Endothelial cell of umbilical vein (primary cell): ENCODE data around the gene PEX10. TPM values are rescaled to one million over a fixed set of nuclear protein-coding genes. Genes with fewer than 3 reads are reported as not detected.

ENCODE experiments used
- BruUV-seq: library from RNA; stranded (reverse); fragments of 400-500 nt; replicated peaks from 2 replicates; lab custom pipeline; 2021; lab: Mats Ljungman, UMichigan
- CTCF ChIA-PET: fragments of 300-600, 350-600 bp; sonication (Branson Sonifier 250); formaldehyde crosslinking; loops from one replicate; lab custom pipeline; 2021; ENCODE audit warnings: antibody characterized with exemption, inconsistent platforms; lab: Charles Lee
- POLR2A ChIA-PET: fragments of 300-600, 350-600 bp; sonication (Branson Sonifier 250); formaldehyde crosslinking; loops from one replicate; lab custom pipeline; 2021; ENCODE audit warnings: antibody characterized with exemption, inconsistent platforms; lab: Charles Lee
- DNase-seq: peaks from one replicate; pipeline ENCODE4 v3.0.0-alpha.2; 2011; ENCODE audit warnings: low read depth, low spot score
- FAIRE-seq: peaks from 2 replicates; lab custom pipeline; 2011; peaks lifted over from hg19 to GRCh38; lab: Jason Lieb, UNC
- H2AFZ ChIP-seq: 2 replicates; pipeline ENCODE4 v1.6.0; 2012; ENCODE audit warnings: low read depth, low read length, control low read depth, inconsistent platforms
- H3K27ac ChIP-seq: 2 replicates; pipeline ENCODE4 v1.5.1; 2011; ENCODE audit warnings: low read depth, mild to moderate bottlenecking, control low read depth, low read length, moderate library complexity; ENCODE audit not compliant: insufficient read depth
- H3K27me3 ChIP-seq, 2 experiments: 2 replicates each; pipeline versions ENCODE4 v1.6.0 to v1.6.1; 2011; ENCODE audit warnings: low read length in 2 of 2, mixed read lengths in 1 of 2; ENCODE audit not compliant: control insufficient read depth in 2 of 2, insufficient read depth in 2 of 2
- H3K36me3 ChIP-seq, 2 experiments: 2 replicates in 1 of 2; 3 replicates in 1 of 2; pipeline ENCODE4 v1.5.1; 2011; ENCODE audit warnings: low read length in 2 of 2, mild to moderate bottlenecking in 1 of 2, moderate library complexity in 1 of 2; ENCODE audit not compliant: control insufficient read depth in 2 of 2, insufficient read depth in 2 of 2; ENCODE audit errors: extremely low read depth in 1 of 2
- H3K4me1 ChIP-seq: 3 replicates; pipeline ENCODE4 v1.5.1; 2011; ENCODE audit warnings: mild to moderate bottlenecking, low read length; ENCODE audit not compliant: control insufficient read depth, insufficient read depth; ENCODE audit errors: extremely low read depth
- H3K4me2 ChIP-seq: 2 replicates; pipeline ENCODE4 v1.6.1; 2011; ENCODE audit warnings: low read length, control low read depth, mixed read lengths; ENCODE audit not compliant: insufficient read depth
- H3K4me3 ChIP-seq, 3 experiments: fragments of 200-600 bp in 1 of 3; sonication (generic), shearing (Covaris generic) in 1 of 3; replicated peaks in 1 of 3; 2 replicates each; pipeline ENCODE4 v1.5.1; 2011 to 2016; ENCODE audit warnings: control low read depth in 3 of 3, low read length in 3 of 3, mild to moderate bottlenecking in 2 of 3, inconsistent platforms in 1 of 3, low read depth in 1 of 3, moderate library complexity in 1 of 3; ENCODE audit not compliant: insufficient read depth in 1 of 3
- H3K79me2 ChIP-seq: 2 replicates; pipeline ENCODE4 v1.6.0; 2012; ENCODE audit warnings: low read length, inconsistent platforms; ENCODE audit not compliant: control insufficient read depth, insufficient read depth
- H3K9ac ChIP-seq: replicated peaks from 2 replicates; pipeline ENCODE3; 2011; ENCODE audit warnings: low read length, control low read depth; ENCODE audit not compliant: insufficient read depth; ENCODE audit errors: extremely low read depth
- H3K9me1 ChIP-seq: replicated peaks from 3 replicates; pipeline ENCODE4 v1.6.0; 2011; ENCODE audit warnings: mild to moderate bottlenecking, low read length; ENCODE audit not compliant: control insufficient read depth, insufficient read depth; ENCODE audit errors: extremely low read depth
- H3K9me3 ChIP-seq: replicated peaks from 2 replicates; pipeline ENCODE4 v1.5.1; 2012; ENCODE audit warnings: low read length, inconsistent platforms; ENCODE audit not compliant: control insufficient read depth, insufficient read depth
- H4K20me1 ChIP-seq: replicated peaks from 2 replicates; pipeline ENCODE3; 2011; ENCODE audit warnings: mild to moderate bottlenecking, low read length; ENCODE audit not compliant: control insufficient read depth, insufficient read depth; ENCODE audit errors: extremely low read depth
- CTCF ChIP-seq, 2 donors: IDR thresholded peaks; 1 replicate in 1 of 2; 2 replicates in 1 of 2; pipeline ENCODE4 v1.5.1; 2011; ENCODE audit warnings: low read length in 2 of 2, mild to moderate bottlenecking in 2 of 2, moderate library complexity in 2 of 2, control low read depth in 1 of 2, inconsistent platforms in 1 of 2, low read depth in 1 of 2; ENCODE audit not compliant: insufficient read depth in 1 of 2; ENCODE audit errors: extremely low read depth in 1 of 2
- EZH2 ChIP-seq: IDR thresholded peaks from 2 replicates; pipeline ENCODE4 v1.6.1; 2012; ENCODE audit warnings: borderline replicate concordance, low read depth, mild to moderate bottlenecking, moderate library complexity, low read length, inconsistent platforms; ENCODE audit not compliant: severe bottlenecking
- FOS ChIP-seq: IDR thresholded peaks from 2 replicates; pipeline ENCODE4 v1.6.1; 2011; ENCODE audit warnings: mild to moderate bottlenecking, low read length, moderate library complexity, borderline replicate concordance; ENCODE audit not compliant: insufficient read depth
- JUN ChIP-seq: IDR thresholded peaks from 2 replicates; pipeline ENCODE4 v1.6.1; 2011; ENCODE audit warnings: borderline replicate concordance, low read depth; ENCODE audit not compliant: insufficient read length, insufficient read depth
- MYC ChIP-seq: IDR thresholded peaks from one replicate; pipeline ENCODE4 v1.6.1; 2011; ENCODE audit warnings: mild to moderate bottlenecking, low read depth, low read length
- POLR2AphosphoS5 ChIP-seq: IDR thresholded peaks from 2 replicates; pipeline ENCODE4 v1.6.1; 2012; ENCODE audit warnings: low read depth, mild to moderate bottlenecking, control low read depth, low read length, moderate library complexity; ENCODE audit not compliant: insufficient read depth
- dilution Hi-C: fragments of 300-500 bp; cut with MboI; formaldehyde crosslinking; loops from one replicate; pipeline ENCODE4 v1.15.0; 2019; ENCODE audit warnings: low sequenced_read_pairs; ENCODE audit not compliant: extremely low pct_ligation_motif_present
- intact Hi-C: fragments of 100-400 bp; cut with micrococcal nuclease; formaldehyde crosslinking; loops from one replicate; pipeline ENCODE4 v1.10.0; 2022
- polyA plus RNA-seq, 4 experiments: library from polyadenylated mRNA; depleted of rRNA in 3 of 4; stranded (reverse) in 3 of 4; unstranded in 1 of 4; fragments of >200 nt; gene quantifications; 2 replicates each; pipeline versions ENCODE4 v1.2.1 to v1.2.3, GENCODE V29; 2011 to 2012; ENCODE audit warnings: missing spikeins in 1 of 4
- total RNA-seq: library from RNA; stranded (reverse); gene quantifications from 2 replicates; pipeline ENCODE4 v1.2.3, GENCODE V29; 2021
- TF ChIP-seq, protein P1 (sequence below): IDR thresholded peaks from 2 replicates; pipeline ENCODE4 v1.6.1; 2011; ENCODE audit not compliant: insufficient read depth, insufficient read length

PEX10 gene
- total and polyA plus RNA-seq, 2 donors (not counting 3 experiments of a cell fraction or from before 2014, with no cell fraction given), result 25.1 to 26.7 TPM

- H3K27me3 ChIP-seq, result no peaks in the 10 kb centered on the region
- CTCF ChIA-PET, result interaction anchor here (1.8 kb wide), 1 partner anchor 86 kb away, joined by 5 read pairs; no protein-coding TSS in a partner anchor
- H3K9ac ChIP-seq, result no peak overlapping the region
- dilution Hi-C loops (no loop called here), intact Hi-C loops (no loop called here)
- H4K20me1 ChIP-seq, result no peaks in the 10 kb centered on the region
- no TSS peak for BruUV-seq
- H3K9me3 ChIP-seq, result no peaks in the 10 kb centered on the region
- H3K4me2 ChIP-seq, result no peak overlapping the region
- FAIRE-seq (no peak), DNase-seq (no peak)
- no peak overlapping the region for H3K4me3 ChIP-seq
- H3K79me2 ChIP-seq, result no peaks in the 10 kb centered on the region
- no peaks in the 10 kb centered on the region for H3K9me1 ChIP-seq
- no peaks in the 10 kb centered on the region for H3K36me3 ChIP-seq
- H3K4me1 ChIP-seq, result no peaks in the 10 kb centered on the region
- no peak overlapping the region for H3K27ac ChIP-seq
- POLR2A ChIA-PET, result no interaction called here
- TF ChIP-seq CTCF (IDR thresholded peaks at IDR 0.05; ENCODE audit: extremely low read depth in 1 of 2, insufficient read depth in 1 of 2, low read depth in 1 of 2, low read length in 2 of 2), result no peak
- TF ChIP-seq EZH2, result no peak
- TF ChIP-seq POLR2AphosphoS5, result no peak
- TF ChIP-seq, protein P1, sequence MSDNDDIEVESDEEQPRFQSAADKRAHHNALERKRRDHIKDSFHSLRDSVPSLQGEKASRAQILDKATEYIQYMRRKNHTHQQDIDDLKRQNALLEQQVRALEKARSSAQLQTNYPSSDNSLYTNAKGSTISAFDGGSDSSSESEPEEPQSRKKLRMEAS, result no peak
- no peak for TF ChIP-seq JUN
- TF ChIP-seq FOS, result no peak
- TF ChIP-seq MYC, result no peak
- no peak overlapping the region for H2AFZ ChIP-seq
Measured at GRCh38 chr1:2460996-2461751, 48.8 kb upstream of the PEX10 start.
